Keratinocyte (primary cell): ENCODE data around the gene STAM2. TPM values are rescaled to one million over a fixed set of nuclear protein-coding genes. Genes with fewer than 3 reads are reported as not detected.
"Not testable (repeated sequence)": the region's sequence is repeated elsewhere in the genome, so short reads cannot be mapped to it uniquely, and the experiment has no call there.

ENCODE experiments used
- DNase-seq: peaks from one replicate; pipeline ENCODE4 v3.0.0-alpha.2; 2011; ENCODE audit warnings: low read depth, missing footprints, low spot score
- FAIRE-seq: peaks from 2 replicates; lab custom pipeline; 2011; peaks lifted over from hg19 to GRCh38; lab: Jason Lieb, UNC
- H2AFZ ChIP-seq: 2 replicates; pipeline ENCODE4 v1.6.0; 2012; ENCODE audit warnings: low read length, control low read depth, inconsistent platforms; ENCODE audit not compliant: control insufficient read depth
- H3K27ac ChIP-seq: 2 replicates; pipeline ENCODE4 v1.5.1; 2011; ENCODE audit warnings: low read length; ENCODE audit not compliant: control insufficient read depth, insufficient read depth
- H3K27me3 ChIP-seq: 3 replicates; pipeline ENCODE4 v1.6.0; 2011; ENCODE audit warnings: low read length; ENCODE audit not compliant: control insufficient read depth, insufficient read depth; ENCODE audit errors: extremely low read depth
- H3K36me3 ChIP-seq, 2 experiments: 2 replicates in 1 of 2; 3 replicates in 1 of 2; pipeline ENCODE4 v1.5.1; 2011; ENCODE audit warnings: low read length in 2 of 2, mild to moderate bottlenecking in 1 of 2; ENCODE audit not compliant: control insufficient read depth in 2 of 2, insufficient read depth in 2 of 2; ENCODE audit errors: extremely low read depth in 1 of 2
- H3K4me1 ChIP-seq: 3 replicates; pipeline ENCODE4 v1.5.1; 2011; ENCODE audit warnings: low read length; ENCODE audit not compliant: control insufficient read depth, insufficient read depth; ENCODE audit errors: extremely low read depth
- H3K4me2 ChIP-seq: 3 replicates; pipeline ENCODE4 v1.6.0; 2011; ENCODE audit warnings: low read depth, low read length; ENCODE audit not compliant: control insufficient read depth, insufficient read depth; ENCODE audit errors: extremely low read depth
- H3K4me3 ChIP-seq, 3 experiments: fragments of 200-600 bp in 1 of 3; sonication (generic) in 1 of 3; 2 replicates in 2 of 3; 3 replicates in 1 of 3; pipeline ENCODE4 v1.5.1; 2011 to 2016; ENCODE audit warnings: low read length in 3 of 3, mild to moderate bottlenecking in 3 of 3, control low read depth in 2 of 3, inconsistent platforms in 1 of 3, low read depth in 1 of 3, mixed read lengths in 1 of 3, mixed run types in 1 of 3, moderate library complexity in 1 of 3; ENCODE audit not compliant: control insufficient read depth in 2 of 3, insufficient read depth in 2 of 3; ENCODE audit errors: extremely low read depth in 1 of 3
- H3K79me2 ChIP-seq: 2 replicates; pipeline ENCODE4 v1.6.0; 2012; ENCODE audit warnings: low read length; ENCODE audit not compliant: control insufficient read depth, insufficient read depth
- H3K9ac ChIP-seq: 3 replicates; pipeline ENCODE4 v1.6.0; 2011; ENCODE audit warnings: low read length; ENCODE audit not compliant: control insufficient read depth, insufficient read depth; ENCODE audit errors: extremely low read depth
- H3K9me1 ChIP-seq: 3 replicates; pipeline ENCODE4 v1.6.0; 2011; ENCODE audit warnings: low read length; ENCODE audit not compliant: control insufficient read depth, insufficient read depth; ENCODE audit errors: extremely low read depth
- H3K9me3 ChIP-seq: 2 replicates; pipeline ENCODE4 v1.5.1; 2012; ENCODE audit warnings: low read depth, low read length; ENCODE audit not compliant: control insufficient read depth
- H4K20me1 ChIP-seq: 3 replicates; pipeline ENCODE4 v1.6.0; 2011; ENCODE audit warnings: low read length; ENCODE audit not compliant: control insufficient read depth, insufficient read depth; ENCODE audit errors: extremely low read depth
- CTCF ChIP-seq, 3 experiments: IDR thresholded peaks in 1 of 3; conservative IDR thresholded peaks in 1 of 3; optimal IDR thresholded peaks in 1 of 3; 2 replicates in 2 of 3; 3 replicates in 1 of 3; pipeline versions ENCODE3 to v1.5.1; 2011; ENCODE audit warnings: low read length in 3 of 3, mild to moderate bottlenecking in 3 of 3, moderate library complexity in 2 of 3, control low read depth in 1 of 3, inconsistent platforms in 1 of 3; ENCODE audit not compliant: insufficient read depth in 2 of 3; ENCODE audit errors: extremely low read depth in 1 of 3
- EZH2 ChIP-seq: IDR thresholded peaks from one replicate; pipeline ENCODE4 v1.6.1; 2012; ENCODE audit warnings: inconsistent platforms, mild to moderate bottlenecking, low read length, moderate library complexity
- dilution Hi-C: fragments of 300-500 bp; cut with MboI; formaldehyde crosslinking; loops from one replicate; pipeline ENCODE4 v1.7.0; 2020; ENCODE audit warnings: low sequenced_read_pairs; ENCODE audit not compliant: extremely low pct_ligation_motif_present
- polyA plus RNA-seq, 5 experiments: library from polyadenylated mRNA; depleted of rRNA in 3 of 5; stranded (reverse) in 3 of 5; stranded (forward) in 1 of 5; unstranded in 1 of 5; fragments of >200 nt; gene quantifications; 1 replicate in 1 of 5; 2 replicates in 3 of 5; 3 replicates in 1 of 5; pipeline versions ENCODE4 v1.2.1 to v1.2.3, GENCODE V29; 2011 to 2012; ENCODE audit warnings: missing spikeins in 2 of 5, low read depth in 1 of 5, low replicate concordance in 1 of 5

STAM2 gene
- polyA plus RNA-seq, 1 donor (not counting 4 experiments of a cell fraction or from before 2014, with no cell fraction given) = 20.7 TPM

GRCh38 chr2:152165780-152166179 lies 9.8 kb downstream of the STAM2 start:
- no peak overlapping the region for H3K27ac ChIP-seq
- H3K4me2 ChIP-seq = no peak overlapping the region
- no peak for FAIRE-seq
- H3K36me3 ChIP-seq = no peaks in the 10 kb centered on the region
- H3K79me2 ChIP-seq = peaks cover 68% of the 10 kb centered on the region
- H3K9ac ChIP-seq = no peak overlapping the region
- peaks cover 3% of the 10 kb centered on the region for H3K4me1 ChIP-seq
- H3K9me3 ChIP-seq = no peaks in the 10 kb centered on the region
- H2AFZ ChIP-seq = no peak overlapping the region
- no peaks in the 10 kb centered on the region for H3K27me3 ChIP-seq
- no peak overlapping the region for H3K4me3 ChIP-seq
- H3K9me1 ChIP-seq = no peaks in the 10 kb centered on the region
- H4K20me1 ChIP-seq = no peaks in the 10 kb centered on the region
- no peak for DNase-seq
- no peak for TF ChIP-seq EZH2
- no peak for TF ChIP-seq CTCF (optimal IDR thresholded peaks at IDR 0.05 in 1 of 3, IDR thresholded peaks at IDR 0.05 in 1 of 3, conservative IDR thresholded peaks at IDR 0.05 in 1 of 3; ENCODE audit: extremely low read depth in 1 of 3, insufficient read depth in 2 of 3, low read length in 3 of 3)
- dilution Hi-C loops = no loop called here

- no peak for DNase-seq
- H3K27me3 ChIP-seq = no peaks in the 10 kb centered on the region
- H2AFZ ChIP-seq = no peak overlapping the region
- no peaks in the 10 kb centered on the region for H4K20me1 ChIP-seq
- H3K4me1 ChIP-seq = peaks cover 3% of the 10 kb centered on the region
- dilution Hi-C loops = no loop called here
- H3K4me3 ChIP-seq = no peak overlapping the region
- H3K9me3 ChIP-seq = no peaks in the 10 kb centered on the region
- no peak overlapping the region for H3K4me2 ChIP-seq
- no peaks in the 10 kb centered on the region for H3K36me3 ChIP-seq
- no peaks in the 10 kb centered on the region for H3K9me1 ChIP-seq
- H3K27ac ChIP-seq = no peak overlapping the region
- peaks cover 63% of the 10 kb centered on the region for H3K79me2 ChIP-seq
- FAIRE-seq = no peak
- no peak for TF ChIP-seq CTCF (optimal IDR thresholded peaks at IDR 0.05 in 1 of 3, IDR thresholded peaks at IDR 0.05 in 1 of 3, conservative IDR thresholded peaks at IDR 0.05 in 1 of 3; ENCODE audit: extremely low read depth in 1 of 3, insufficient read depth in 2 of 3, low read length in 3 of 3)
- TF ChIP-seq EZH2 = no peak
- no peak overlapping the region for H3K9ac ChIP-seq
Measured at GRCh38 chr2:152165306-152165705, 10.3 kb downstream of the STAM2 start.

- FAIRE-seq = not testable (repeated sequence)
Measured at GRCh38 chr2:152163669-152164068, 11.9 kb downstream of the STAM2 start.

More at GRCh38 chr2:152163669-152164068, 11.9 kb downstream of the STAM2 start:
- H3K27ac ChIP-seq, H3K4me2 ChIP-seq, H2AFZ ChIP-seq, H3K9me3 ChIP-seq, dilution Hi-C loops, H3K9ac ChIP-seq, H3K36me3 ChIP-seq, DNase-seq, H3K4me1 ChIP-seq, H3K27me3 ChIP-seq, H4K20me1 ChIP-seq, H3K4me3 ChIP-seq, H3K9me1 ChIP-seq: not testable (repeated sequence)
- H3K79me2 ChIP-seq = peaks cover 49% of the 10 kb centered on the region
